ENCODE results near the gene PPM1A. TPM values are rescaled to one million over a fixed set of nuclear protein-coding genes. Genes with fewer than 3 reads are reported as not detected.

The PPM1A gene
- total RNA-seq, 1 experiment from 2014 or later = 16.0 TPM

DNA sequence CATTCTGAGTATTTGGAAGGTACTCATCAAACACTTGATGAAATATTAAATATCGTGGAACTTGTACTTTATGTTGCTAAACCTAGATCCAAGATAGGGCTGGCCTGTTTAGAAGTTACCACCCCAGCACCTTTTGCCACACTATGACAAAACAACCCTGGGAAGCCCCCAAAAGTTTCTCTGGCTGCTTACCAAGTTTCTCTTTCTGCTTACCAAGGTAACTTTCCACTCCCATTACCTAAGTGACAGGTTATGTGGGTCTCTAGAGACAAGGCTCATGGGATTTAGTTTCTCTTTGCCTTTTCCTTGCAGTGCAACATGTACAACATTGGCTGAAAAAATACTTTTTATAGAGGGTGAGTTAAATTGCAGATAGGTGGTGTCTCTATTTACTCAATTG lies 28.9 kb upstream of the PPM1A start:
- Histone ChIP-seq H3K36me3 (no peaks in the 10 kb centered on the region), H3K9me3 (no peaks in the 10 kb centered on the region), H3K4me3 (no peak overlapping the region), H3K27me3 (no peaks in the 10 kb centered on the region)
- DNase-seq = no peak

DNA sequence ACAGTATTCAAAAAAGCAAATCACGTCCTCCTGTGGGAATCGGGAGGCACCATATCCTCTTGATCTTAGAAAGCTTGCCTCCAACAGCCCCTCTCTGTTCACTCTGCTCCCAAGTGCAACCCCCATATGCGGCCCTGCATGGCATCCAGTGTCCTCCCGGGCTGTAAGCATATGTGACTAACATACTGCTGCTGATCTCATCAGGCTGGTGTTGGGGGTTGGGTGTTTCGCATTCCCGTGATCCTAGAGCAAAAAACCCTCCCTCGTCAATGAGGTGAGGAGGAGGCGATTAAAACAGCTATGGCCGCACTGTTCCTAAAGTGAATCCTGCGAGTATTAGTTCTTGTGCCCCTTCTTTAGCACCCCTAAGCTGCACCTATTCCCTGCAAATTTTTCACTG lies 28.1 kb upstream of the PPM1A start:
- Histone ChIP-seq H3K36me3 (no peaks in the 10 kb centered on the region), H3K27me3 (no peaks in the 10 kb centered on the region), H3K9me3 (no peaks in the 10 kb centered on the region), H3K4me3 (no peak overlapping the region)
- no peak for DNase-seq

- DNase-seq = no peak
- Histone ChIP-seq H3K4me3 (no peak overlapping the region), H3K27me3 (no peaks in the 10 kb centered on the region), H3K36me3 (no peaks in the 10 kb centered on the region), H3K9me3 (no peaks in the 10 kb centered on the region)
Observed at GRCh38 chr14:60221457-60221856, 27.6 kb upstream of the PPM1A start.

DNA sequence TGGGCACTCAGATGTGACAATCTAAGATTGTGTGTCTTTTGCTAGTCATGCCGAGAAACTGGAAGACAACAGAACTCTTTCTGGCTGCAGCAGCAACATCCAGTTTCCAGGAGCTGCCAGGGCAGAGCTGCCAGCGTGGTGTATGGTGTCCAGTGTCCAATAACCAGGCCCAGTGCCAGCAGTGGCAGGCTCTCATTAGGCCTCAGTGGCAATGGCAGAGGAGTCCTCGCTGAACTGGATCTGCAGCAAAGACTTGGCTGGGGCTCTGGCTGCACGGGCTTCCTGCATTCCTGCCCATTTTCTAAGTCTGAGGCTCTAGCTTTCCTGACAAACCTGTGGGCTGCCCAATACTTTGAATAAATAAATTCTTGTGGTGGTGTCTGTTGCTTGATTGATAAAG lies 26.2 kb upstream of the PPM1A start:
- no peak overlapping the region for H3K4me3 ChIP-seq
- no peaks in the 10 kb centered on the region for H3K27me3 ChIP-seq
- peak; percentile 24 for DNase-seq
- H3K36me3 ChIP-seq = no peaks in the 10 kb centered on the region
- H3K9me3 ChIP-seq = no peaks in the 10 kb centered on the region

GRCh38 chr14:60225265-60225664 lies 23.8 kb upstream of the PPM1A start:
- Histone ChIP-seq H3K36me3 (no peaks in the 10 kb centered on the region), H3K27me3 (no peaks in the 10 kb centered on the region), H3K9me3 (no peaks in the 10 kb centered on the region), H3K4me3 (no peak overlapping the region)
- no peak for DNase-seq

GRCh38 chr14:60226298-60226697 lies 22.7 kb upstream of the PPM1A start:
- no peak for DNase-seq
- Histone ChIP-seq H3K4me3 (no peak overlapping the region), H3K27me3 (no peaks in the 10 kb centered on the region), H3K36me3 (no peaks in the 10 kb centered on the region), H3K9me3 (no peaks in the 10 kb centered on the region)

GRCh38 chr14:60227291-60227690 lies 21.7 kb upstream of the PPM1A start:
- no peak for DNase-seq
- Histone ChIP-seq H3K9me3 (no peaks in the 10 kb centered on the region), H3K4me3 (no peak overlapping the region), H3K36me3 (no peaks in the 10 kb centered on the region), H3K27me3 (no peaks in the 10 kb centered on the region)

GRCh38 chr14:60229614-60230013 lies 19.4 kb upstream of the PPM1A start:
- Histone ChIP-seq H3K4me3 (no peak overlapping the region), H3K27me3 (no peaks in the 10 kb centered on the region), H3K36me3 (no peaks in the 10 kb centered on the region), H3K9me3 (no peaks in the 10 kb centered on the region)
- no peak for DNase-seq

- Histone ChIP-seq H3K4me3 (no peak overlapping the region), H3K27me3 (no peaks in the 10 kb centered on the region), H3K36me3 (no peaks in the 10 kb centered on the region), H3K9me3 (no peaks in the 10 kb centered on the region)
- no peak for DNase-seq
Observed at GRCh38 chr14:60232185-60232584, 16.8 kb upstream of the PPM1A start.

DNA sequence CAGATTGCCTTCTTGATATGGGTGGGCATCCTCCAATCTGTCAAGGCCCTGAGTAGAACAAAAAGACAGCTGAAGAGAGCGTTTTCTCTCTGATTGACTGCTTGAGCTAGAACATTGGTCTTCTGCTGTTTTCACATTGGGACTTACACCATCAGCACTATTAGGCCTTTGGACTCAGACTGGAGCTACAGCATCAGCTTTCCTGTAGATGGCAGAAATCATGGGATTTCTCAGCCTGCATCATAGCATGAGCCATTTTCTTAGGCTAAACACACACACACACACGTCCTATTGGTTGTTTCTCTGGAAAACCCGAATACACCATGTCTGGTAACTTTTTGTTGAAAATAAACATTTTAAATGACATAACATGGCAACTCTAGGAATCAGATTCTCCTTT lies 15.8 kb upstream of the PPM1A start:
- no peak for DNase-seq
- no peaks in the 10 kb centered on the region for H3K27me3 ChIP-seq
- H3K36me3 ChIP-seq = no peaks in the 10 kb centered on the region
- no peak overlapping the region for H3K4me3 ChIP-seq
- H3K9me3 ChIP-seq = no peaks in the 10 kb centered on the region

DNA sequence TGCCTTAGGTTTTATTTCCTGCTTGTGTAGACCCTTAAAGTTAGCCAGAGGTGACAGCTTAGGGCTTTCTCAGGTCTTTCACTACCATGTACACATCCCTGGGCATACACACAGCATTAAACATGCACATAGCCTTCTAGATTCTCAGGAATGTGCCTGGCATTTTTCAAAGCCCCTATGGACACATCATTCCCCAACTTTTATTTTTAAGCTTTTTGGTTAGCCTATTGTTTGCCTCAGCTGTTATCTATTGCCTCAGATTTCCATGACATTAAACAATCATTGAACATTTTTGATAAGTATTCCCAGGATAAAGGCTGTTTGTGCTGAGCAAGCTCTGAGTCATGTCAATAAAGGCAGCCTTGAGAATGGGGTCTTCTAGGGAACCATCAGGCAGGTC lies 15.1 kb upstream of the PPM1A start:
- no peak overlapping the region for H3K4me3 ChIP-seq
- H3K9me3 ChIP-seq = no peaks in the 10 kb centered on the region
- H3K36me3 ChIP-seq = no peaks in the 10 kb centered on the region
- H3K27me3 ChIP-seq = no peaks in the 10 kb centered on the region
- no peak for DNase-seq

- DNase-seq = no peak
- H3K4me3 ChIP-seq = no peak overlapping the region
- H3K27me3 ChIP-seq = no peaks in the 10 kb centered on the region
- H3K9me3 ChIP-seq = no peaks in the 10 kb centered on the region
- no peaks in the 10 kb centered on the region for H3K36me3 ChIP-seq
Observed at GRCh38 chr14:60235440-60235839, 13.6 kb upstream of the PPM1A start.

DNA sequence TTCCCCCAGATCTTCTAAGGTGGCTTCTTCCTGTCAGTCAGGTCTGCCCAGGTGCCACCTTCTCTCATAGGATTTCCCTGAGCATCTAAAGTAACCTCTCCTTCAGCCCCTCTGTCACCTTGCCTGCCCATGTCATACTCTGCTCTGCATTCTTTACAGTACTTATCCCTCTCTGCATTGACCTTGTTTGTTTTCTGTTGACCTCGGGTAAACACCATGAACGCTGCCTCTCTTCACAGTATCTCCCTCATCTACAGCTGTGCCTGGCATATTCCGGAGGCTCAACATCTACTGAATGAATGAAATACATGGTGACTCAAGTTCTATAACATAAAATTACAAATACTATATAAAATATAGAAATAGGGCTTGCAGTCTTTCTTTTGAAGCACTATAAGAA lies 10.1 kb upstream of the PPM1A start:
- H3K4me3 ChIP-seq = no peak overlapping the region
- no peaks in the 10 kb centered on the region for H3K9me3 ChIP-seq
- no peaks in the 10 kb centered on the region for H3K27me3 ChIP-seq
- DNase-seq = no peak
- H3K36me3 ChIP-seq = no peaks in the 10 kb centered on the region

DNA sequence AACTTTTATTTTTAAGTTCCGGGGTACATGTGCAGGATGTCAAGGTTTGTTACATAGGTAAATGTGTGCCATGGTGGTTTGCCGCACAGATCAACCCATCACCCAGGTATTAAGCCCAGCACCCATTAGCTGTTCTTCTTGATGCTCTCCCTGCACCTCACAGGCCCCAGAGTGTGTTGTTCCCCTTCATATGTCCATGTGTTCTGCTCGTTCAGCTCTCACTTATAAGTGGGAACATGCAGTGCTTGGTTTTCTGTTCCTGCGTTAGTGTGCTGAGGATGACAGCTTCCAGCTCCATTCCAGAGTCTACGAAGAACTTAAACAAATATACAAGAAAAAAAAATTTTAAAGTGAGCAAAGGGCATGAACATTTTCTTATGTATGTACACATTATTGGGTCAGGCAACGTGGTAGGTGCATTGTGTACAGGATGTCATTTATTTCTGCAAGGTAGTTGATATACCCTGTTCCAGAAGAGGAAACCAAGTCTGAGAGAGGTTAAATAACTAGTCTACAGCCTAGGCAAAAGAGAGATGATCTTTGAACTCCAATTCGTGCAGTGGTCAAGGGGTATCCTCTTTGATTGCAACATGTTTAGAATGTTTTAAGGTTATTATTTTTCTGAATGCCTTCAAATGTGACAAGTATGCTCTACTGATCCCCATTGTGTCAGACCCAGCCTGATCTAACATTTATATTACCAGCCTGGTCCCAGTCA lies 8.7 kb upstream of the PPM1A start:
- H3K27me3 ChIP-seq = no peaks in the 10 kb centered on the region
- H3K4me3 ChIP-seq = no peak overlapping the region
- DNase-seq = no peak
- H3K9me3 ChIP-seq = no peaks in the 10 kb centered on the region
- H3K36me3 ChIP-seq = no peaks in the 10 kb centered on the region

GRCh38 chr14:60241091-60241490 lies 7.9 kb upstream of the PPM1A start:
- no peaks in the 10 kb centered on the region for H3K36me3 ChIP-seq
- H3K9me3 ChIP-seq = no peaks in the 10 kb centered on the region
- no peaks in the 10 kb centered on the region for H3K27me3 ChIP-seq
- H3K4me3 ChIP-seq = no peak overlapping the region
- no peak for DNase-seq

GRCh38 chr14:60242429-60242828 lies 6.6 kb upstream of the PPM1A start:
- H3K9me3 ChIP-seq = no peaks in the 10 kb centered on the region
- no peak for DNase-seq
- no peaks in the 10 kb centered on the region for H3K27me3 ChIP-seq
- no peak overlapping the region for H3K4me3 ChIP-seq
- no peaks in the 10 kb centered on the region for H3K36me3 ChIP-seq

DNA sequence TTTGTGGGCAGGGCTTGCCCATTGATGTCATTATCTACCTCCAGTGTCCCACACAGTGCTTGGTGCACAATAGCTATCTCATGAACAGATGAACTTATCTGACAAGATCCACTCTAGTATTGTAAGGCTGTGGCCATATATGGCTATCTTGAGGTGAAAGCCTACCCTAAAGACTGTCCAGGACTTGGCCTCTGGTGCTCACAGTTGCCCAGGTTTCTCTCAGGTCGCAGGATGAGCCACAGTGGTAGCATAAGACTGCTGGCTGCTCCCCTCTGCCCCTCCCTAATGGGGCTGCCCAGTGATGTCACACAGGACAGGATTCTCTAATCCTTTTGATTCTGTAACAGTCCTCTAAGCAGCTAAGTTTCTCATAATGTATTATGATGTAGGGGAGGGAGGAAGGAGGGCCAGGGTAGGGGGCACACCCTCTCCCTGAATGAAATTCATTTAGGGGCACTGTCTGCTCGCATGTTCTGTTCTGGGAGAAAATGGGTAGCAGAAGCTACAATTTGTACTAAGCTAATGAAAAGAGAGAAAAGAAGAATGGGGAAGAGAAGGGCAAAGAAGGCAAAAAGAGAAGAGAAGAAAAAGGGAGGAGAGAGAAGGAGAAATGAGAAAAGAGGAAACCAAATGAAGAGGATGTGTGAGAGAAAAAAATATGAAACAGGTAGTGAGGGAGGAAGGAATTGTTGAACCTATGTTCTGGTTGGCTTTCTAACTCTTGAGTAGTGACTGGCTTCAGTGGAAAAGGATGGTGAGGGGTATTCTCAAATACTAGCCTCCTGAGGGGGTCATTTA lies 3.4 kb upstream of the PPM1A start:
- Histone ChIP-seq H3K27me3 (no peaks in the 10 kb centered on the region), H3K9me3 (no peaks in the 10 kb centered on the region), H3K4me3 (no peak overlapping the region), H3K36me3 (no peaks in the 10 kb centered on the region)
- no peak for DNase-seq
